Islet precursor cell (in vitro differentiated cells): ENCODE results near the gene RIMS1.

Source experiments
- DNase-seq: peaks from one replicate; pipeline ENCODE4 v3.0.0-alpha.2; 2018

The RIMS1 gene

DNA sequence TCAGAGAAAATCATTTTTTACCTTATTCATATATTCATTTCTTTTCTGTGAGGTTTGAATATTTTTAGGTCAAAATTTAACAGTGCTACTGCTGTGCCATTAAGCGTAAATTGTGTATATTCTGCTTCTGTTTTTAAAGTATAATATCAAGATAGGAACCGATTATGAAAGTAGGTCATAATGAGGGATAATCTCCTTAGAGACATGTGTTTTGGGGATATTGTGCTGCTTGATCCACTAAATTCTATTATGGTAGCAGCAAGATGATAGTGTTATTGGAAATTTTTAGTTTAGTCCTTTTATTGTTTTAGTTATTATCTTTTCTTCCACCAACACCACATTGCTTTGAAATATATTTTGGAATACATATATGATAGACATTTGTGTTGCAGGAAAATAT is 244.0 kb downstream of the RIMS1 start:
- DNase-seq: no peak

DNA sequence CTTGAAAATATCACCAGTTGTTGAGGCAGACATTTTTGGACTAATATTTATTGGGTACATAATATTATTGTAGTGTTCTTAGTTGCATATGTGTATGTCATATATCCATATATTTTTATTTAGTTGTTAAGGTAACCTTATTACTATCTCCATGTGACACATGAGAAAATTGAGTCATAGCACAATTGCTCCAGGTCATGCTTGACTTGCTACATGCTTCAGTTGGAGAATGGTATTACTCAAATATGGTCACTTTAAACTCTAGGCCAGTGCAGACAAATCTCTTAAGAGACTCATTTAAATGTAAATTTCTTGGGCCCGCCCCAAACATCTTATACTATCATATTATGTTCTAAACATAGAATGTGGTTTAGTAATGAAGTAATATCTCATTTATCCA is 246.1 kb downstream of the RIMS1 start:
- no peak for DNase-seq

DNA sequence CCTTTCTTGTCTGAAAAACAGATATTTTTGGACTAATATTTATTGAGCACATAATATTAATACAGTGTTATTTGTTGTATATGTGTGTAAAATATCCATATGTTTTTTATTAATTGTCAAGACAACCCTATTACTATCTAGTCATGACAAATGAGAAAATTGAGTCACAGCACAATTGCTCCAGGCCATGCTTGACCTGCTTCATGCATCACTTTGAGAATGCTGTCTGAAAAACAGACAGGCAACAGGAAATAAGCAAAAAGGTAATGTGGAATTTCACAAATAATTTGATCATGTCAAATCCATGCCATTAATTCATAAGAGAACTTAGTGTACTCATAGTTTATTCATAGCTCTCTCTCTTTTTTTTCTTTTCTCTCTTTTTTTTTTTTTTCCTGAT is 246.5 kb downstream of the RIMS1 start:
- DNase-seq: no peak

DNA sequence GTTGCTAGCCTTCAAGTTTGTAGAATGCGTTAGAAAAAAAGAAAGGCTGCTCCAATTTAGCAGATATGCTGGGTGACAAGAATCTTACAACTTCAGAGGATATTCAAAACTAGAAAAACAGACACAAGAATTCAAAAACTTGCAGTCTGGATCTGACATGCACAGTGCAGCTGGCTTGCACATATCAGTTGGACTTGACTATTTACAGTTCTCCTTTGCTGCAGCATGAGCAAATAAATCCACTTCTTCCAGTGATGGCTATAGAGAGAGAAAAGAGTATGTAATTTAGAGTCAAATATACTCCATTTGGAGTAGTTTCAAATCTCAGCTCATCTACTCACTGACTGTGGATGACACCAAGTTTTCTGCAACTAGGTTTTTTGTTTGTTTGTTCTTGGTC is 247.0 kb downstream of the RIMS1 start:
- no peak for DNase-seq

DNA sequence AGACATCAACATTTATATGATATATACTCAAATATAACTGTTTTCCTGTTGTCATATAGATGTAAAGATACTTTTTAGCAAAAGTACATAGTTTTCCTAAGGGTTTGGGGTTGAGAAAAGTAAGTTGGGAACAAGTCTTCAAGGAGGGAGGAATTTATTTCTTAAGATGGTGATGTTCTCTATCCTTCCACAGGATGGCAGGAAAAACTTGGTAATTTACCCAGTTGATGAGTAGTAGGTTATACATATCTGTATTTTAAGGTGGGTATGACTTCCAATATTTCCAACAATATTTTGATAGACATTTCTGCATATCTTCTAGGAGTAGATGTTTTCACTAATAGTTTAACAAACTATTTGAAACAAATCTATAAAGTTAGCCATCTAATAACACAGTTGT is 254.4 kb downstream of the RIMS1 start:
- no peak for DNase-seq

DNA sequence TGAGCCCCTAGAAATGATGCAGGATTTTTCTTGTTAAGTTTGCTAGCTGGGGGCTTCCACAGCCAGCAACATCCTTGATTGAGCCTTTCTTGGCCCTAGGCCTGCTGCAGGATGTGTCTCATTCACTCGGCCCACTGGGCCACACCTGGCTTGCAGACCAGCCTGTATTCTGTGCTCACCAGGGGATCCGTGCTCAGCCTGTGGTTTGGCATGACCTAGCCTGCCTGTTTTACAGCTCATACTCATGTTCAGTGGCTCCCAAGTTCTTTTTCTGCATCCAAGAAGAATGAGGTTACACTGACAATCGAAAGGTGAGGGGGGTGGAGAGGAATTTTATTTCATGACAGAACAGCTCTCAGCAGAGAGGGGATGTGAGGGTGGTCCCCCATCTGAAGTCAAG is 263.4 kb downstream of the RIMS1 start:
- no peak for DNase-seq

DNA sequence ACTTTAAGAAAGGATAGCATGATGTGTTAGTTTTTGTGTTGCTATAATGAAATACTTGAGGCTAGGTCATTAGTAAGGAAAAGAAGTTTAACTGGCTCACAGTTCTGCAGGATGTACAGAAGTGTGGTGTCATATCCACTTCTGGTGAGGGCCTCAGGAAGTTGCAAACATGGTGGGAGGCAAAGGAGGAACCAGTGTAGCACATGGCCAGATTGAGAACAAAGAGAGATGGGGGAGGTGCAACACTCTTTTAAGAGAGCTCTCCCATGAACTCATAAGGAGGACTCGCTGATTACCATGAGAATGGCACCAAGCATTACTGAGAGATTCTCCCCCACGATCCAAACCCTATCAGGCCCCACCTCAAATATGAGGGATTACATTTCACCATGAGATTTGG is 265.4 kb downstream of the RIMS1 start:
- DNase-seq: no peak

DNA sequence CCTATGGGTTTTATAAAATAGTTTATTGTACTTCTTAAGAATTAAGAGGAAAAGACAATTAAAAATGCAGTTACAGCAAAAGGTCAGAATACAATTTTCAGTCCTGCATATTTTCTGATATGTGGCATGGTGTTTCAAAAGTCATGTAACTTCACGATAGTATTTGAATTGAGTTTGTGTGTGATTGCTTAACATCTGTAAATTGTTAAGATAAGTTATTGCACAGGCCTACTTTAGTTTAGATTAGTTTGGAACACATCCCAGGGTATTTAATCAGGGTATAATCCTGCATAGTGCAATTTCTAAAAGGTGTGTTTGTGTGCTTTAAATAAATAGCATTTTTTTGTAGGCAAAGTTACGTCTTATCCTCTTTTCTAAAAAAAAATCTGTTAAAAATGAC is 289.6 kb downstream of the RIMS1 start:
- DNase-seq: no peak

DNA sequence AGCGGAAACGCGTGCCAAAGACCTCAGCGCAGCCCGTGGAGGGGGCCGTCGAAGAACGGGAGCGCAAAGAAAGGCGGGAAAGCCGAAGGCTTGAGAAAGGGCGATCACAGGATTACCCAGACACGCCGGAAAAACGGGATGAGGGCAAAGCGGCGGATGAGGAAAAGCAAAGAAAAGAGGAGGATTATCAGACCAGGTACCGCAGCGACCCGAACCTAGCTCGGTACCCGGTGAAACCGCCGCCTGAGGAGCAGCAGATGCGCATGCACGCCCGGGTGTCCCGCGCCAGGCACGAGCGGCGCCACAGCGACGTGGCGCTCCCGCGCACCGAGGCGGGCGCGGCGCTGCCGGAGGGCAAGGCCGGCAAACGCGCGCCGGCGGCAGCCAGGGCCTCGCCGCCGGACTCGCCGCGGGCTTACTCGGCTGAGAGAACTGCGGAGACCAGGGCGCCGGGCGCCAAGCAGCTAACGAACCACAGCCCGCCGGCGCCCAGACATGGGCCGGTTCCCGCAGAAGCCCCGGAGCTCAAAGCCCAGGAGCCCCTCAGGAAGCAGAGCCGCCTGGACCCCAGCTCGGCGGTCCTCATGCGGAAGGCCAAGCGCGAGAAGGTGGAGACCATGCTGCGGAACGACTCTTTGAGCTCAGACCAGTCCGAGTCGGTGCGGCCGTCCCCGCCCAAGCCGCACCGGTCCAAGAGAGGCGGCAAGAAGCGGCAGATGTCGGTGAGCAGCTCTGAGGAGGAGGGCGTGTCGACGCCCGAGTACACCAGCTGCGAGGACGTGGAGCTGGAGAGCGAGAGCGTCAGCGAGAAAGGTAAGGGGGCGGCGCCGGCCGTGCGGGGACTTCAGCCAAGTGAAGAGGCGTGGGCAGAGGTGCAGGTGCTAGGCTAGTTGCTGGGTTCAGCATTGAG is 296.2 kb downstream of the RIMS1 start:
- DNase-seq: peak; percentile 88

DNA sequence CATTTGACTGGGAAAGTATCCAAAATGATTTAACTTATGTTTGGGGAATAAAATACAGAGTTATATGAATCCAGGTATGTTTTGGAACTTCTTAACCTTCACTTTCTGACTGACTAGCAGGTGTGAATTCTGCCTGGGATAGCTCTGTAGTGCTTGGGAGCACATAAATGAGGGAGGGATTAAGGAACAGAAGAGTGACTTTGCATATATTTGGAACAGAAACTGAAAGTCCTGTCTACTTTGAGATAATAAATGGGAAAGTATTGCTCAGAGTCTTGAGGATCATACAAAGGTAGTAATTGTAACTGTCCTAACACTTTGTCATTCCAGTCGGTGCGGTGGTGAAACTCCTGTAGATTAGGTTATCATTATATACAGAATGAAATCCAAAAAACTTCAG is 317.6 kb downstream of the RIMS1 start:
- DNase-seq: no peak

DNA sequence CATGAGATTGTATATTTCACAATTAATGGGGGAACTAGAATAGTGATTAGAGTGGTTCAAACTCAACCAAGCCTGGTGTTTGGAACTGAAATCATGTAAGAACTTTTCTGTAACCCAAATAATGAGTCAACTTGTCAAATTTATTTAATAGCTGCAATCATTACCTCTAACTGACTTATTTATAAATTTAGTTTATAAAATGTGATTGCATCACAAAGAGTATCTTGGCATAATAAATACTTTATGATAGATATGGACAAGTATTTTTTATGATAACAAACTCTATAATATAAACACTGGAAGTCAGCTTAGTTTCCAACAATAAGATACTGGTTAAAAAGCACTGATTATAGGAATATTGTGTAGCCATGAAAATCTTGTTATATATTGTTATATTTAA is 319.1 kb downstream of the RIMS1 start:
- no peak for DNase-seq

DNA sequence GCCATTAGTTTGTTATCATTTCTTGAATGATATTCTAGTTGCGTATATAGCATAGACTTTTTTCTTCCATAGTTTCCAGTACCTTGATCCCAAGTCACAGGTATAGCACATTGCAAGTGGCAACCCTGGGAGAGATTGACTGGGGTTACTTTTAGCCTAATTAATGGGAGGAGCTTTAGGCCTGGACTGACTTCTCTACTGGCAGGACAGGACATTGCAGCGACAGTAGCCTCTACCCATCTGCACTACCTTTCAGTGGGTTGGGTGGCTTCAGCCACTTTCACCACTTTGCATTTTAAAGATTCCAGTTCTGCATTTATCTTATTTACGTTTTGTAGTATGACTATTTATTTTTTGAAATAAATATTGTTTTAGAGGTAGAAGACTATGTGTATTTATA is 320.3 kb downstream of the RIMS1 start:
- DNase-seq: peak; percentile 44

DNA sequence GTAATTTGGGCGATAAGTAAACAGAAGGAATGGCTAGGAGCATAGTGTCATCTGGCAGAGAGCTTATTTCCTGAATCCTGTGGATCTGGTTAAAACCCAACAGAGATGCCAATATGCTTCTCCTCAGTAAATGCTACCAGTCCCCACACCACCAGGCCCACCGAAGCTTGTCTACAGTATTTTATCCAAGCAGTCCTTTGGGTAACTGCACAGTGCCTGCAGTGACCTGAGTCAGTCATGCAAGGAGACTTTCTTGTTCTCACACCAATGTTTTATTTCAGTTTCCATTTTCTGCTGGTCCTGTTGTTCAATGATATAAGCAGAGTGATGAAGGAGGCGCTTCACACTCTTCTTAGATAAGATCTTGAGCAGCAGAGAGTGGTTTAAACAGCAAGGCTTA is 326.3 kb downstream of the RIMS1 start:
- no peak for DNase-seq

DNA sequence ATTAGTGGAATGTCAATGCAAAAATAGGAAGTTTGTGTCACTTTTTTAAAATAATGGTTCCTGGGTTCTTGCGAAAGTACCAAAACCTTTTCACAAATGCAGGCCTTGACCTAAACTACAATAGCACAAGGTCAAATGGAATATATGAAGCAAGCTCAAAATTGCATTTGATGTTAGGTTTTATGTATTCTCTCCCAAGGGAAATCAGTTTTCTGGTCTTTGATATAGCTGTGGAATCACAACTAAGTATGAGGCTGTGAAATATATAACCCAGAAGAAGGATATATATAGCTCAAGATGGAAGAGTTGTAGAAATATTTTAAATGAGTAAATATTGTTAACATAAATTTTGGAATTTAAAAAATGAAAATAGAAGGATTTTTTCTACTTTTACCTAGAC is 327.3 kb downstream of the RIMS1 start:
- no peak for DNase-seq

DNA sequence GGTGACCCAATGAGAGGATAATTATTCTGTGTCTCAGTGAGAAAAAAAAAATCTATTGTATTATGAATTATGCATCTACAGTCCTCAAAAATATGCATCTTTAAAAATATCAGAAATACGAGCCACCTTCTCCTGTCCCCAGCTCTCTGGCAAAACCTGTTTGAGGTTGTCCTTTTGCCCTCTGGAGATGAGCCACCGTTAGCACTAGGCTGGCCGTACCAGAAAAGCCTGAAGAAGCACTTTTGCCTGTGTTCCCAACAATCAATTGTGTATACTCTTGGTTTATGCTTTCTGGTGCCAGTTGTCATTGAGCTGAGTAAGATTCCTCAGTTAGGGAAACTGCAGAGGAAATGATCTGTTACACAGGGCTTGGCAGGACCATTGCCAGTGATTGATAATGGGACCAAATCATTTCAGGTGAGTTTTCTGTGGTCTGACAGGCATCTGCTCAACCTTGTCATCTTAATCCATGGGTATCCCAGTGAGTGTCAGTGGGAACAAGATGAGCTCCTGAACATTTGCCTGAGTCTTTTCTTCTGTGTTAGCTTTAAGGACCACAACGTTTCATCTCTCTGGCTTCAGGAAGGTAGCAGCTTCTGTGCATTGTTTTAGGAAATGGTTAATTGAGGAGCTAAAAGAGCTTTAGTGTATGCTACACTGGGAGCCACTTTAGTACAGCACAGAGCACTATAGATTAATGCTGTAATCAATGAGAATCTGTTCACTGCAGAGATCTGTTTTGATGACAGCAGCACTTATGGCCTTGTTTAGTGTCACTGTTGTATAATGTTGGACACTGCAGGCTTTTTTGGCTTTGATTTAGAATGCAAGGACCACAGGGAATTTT is 330.1 kb downstream of the RIMS1 start:
- DNase-seq: peak; percentile 57

DNA sequence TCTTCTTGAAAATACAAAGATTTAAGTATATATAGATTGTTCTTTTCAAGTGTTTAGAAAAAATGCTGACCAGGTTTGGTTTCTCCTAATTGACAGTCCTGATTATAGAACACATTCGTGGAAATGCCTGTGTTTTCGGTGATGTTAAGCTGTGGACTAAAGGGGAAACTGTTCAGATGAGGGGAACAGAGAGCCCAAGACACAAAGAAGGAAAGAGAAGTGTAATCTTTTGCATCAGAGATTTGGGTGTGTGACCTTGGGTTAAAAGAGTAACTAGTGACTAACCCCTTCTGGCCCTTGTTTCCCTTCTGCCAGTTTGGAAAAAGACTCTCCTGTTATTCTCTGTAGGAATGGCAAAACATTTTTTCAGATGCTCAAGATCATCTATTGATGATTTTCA is 331.3 kb downstream of the RIMS1 start:
- DNase-seq: no peak

DNA sequence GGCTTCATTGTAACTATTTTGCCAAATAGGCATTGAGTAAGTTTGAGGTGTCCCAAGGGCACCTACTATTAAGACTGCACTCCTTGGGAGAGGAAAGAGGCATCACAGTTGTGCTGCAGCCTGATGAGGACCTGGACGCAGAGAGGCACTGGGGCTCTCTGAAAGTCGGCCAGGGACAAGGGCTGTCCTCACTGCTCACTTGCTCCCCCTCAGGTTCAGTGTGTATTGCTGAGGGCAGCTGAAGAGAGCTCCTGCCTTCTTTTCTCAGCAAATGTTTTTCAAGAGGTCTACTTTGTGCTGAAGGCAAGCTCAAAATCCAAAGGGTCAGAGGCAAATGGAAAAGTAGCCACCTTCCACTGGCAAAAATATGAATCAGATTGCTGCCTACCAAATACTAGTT is 331.8 kb downstream of the RIMS1 start:
- peak; percentile 86 for DNase-seq

DNA sequence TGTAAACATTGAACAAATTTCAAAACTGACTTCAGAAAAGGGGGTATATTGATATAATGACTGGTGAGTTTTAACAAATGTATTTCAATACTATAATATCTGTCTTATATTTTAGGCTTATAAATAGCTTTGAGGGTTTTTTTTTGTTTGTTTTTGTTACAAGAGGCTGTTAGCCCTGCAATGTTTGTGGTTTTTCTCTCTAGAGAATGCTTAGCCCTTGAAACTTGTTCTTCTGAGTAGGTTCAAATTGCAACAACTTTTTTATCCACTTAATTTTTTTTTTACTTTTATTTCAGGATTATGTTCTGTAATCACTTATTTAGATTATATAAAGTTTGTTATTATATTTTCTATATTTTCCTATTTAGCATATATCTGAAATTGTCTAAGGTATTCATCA is 333.2 kb downstream of the RIMS1 start:
- DNase-seq: no peak

DNA sequence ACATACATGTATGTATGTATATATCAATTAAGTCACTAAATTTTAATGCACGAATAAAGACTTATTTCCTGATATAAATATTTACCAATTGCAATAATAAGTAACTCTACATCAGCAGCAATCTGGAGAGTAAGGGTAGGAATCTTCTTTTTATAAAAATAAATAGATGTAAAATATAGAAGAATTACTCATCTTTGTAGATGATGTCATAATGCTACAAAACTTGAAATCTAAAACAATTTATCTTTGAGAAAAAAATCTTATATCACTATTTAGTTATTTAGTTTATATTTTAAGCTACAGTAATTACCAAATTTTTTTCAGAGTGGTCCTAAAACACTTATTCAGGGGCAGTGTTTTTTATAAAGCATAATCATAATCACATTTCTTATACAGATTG is 351.7 kb downstream of the RIMS1 start:
- no peak for DNase-seq

DNA sequence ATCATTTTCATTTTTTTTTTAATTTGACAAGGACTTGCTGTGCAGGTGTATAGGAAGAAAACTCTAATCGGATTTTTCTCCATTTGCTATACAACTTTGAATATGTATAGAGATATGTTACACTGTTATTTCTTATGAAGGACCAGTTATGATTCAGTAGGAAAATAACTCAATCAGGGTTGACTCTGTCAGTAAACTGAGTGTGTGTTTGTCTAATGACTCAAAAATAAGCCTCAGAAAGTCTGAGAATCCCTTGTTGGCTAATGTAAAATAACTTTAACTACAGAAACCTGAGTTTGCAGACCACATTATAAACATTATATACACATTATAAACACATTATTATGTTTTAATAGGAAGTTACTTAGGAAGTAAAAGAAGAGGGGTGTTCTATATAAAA is 352.6 kb downstream of the RIMS1 start:
- DNase-seq: no peak

DNA sequence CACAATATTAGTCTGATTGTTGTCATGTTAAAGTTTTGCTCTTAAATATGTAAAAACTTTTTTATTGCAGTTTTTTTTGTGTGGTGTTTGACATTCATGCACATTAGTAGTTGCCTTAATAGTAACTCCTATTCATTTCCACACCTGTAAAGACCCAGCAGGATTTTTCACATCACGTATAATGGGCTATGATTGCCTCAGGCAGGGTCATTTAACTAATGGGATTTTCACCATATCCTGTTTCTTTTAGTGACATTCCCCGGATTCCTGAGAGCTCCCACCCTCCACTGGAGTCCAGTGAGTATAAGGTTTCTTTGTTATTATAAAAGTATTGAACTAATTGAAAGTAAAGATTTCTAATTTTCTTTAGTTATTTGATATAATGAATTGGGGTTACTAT is 359.2 kb downstream of the RIMS1 start:
- peak; percentile 75 for DNase-seq

DNA sequence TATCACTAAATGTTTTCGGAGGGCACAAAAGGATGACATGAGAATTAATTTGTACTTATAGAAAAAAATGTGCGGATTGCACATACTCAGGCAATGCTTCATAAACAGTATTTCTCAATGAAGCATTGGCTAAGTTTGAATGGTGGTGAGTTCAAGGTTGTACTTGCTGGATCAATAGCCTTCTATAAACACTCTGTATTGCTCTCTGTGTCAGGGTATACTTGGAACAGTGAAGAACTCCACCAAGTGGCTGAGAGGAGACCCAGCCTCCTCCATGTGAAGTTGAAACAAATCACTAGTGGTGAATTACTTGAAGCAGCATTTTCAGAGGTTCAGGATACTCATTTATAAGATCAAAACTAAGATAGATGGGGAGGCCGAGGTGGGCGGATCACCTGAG is 360.6 kb downstream of the RIMS1 start:
- DNase-seq: peak; percentile 66

DNA sequence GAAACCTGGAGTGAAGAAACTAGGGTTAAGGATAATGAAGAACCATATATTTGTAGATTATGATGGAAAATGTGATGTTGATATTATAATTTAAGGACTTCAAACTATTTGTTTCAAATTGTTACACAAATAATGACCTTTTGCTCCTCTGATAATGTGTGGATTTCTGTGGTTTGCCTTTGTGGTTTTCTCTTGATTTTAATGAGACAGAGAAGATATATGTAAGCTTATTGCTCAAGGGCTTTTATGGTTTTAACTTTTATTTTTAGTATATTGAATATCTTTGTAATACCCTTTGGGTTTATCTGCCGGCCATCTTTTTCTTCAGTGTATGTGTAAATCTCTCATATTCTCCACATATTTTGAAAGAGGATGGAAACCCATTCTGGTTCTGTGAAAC is 362.3 kb downstream of the RIMS1 start:
- no peak for DNase-seq

DNA sequence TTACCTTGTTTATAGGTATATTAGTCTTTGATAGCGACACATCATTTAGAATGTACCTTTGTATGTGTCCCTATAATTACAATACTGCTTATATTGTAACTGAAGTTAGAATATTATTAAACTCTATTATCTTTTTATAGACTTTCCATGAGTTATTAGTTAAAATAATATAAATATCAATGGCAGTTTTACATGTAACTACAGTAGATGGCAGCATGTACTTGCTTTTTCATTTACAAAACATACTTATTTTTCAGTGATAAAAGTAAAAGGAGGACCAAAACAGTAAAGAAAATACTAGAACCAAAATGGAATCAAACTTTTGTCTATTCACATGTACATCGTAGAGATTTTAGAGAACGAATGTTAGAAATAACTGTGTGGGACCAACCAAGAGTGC is 364.3 kb downstream of the RIMS1 start:
- DNase-seq: no peak
